ENCODE results near the gene ADAMTSL1.

The ADAMTSL1 gene

GRCh38 chr9:18473652-18474279 lies at the start of gene ADAMTSL1:
Gene ADAMTSL1 (plus strand): TSS chr9:18474153. CDS start chr9:18474233, 80 bp downstream.
- peak; percentile 97 for DNase-seq

- no peak for DNase-seq
Measured at GRCh38 chr9:18427691-18428090, 46.3 kb upstream of the ADAMTSL1 start.

GRCh38 chr9:18428661-18429060 lies 45.3 kb upstream of the ADAMTSL1 start:
- DNase-seq = no peak

- no peak for DNase-seq
Measured at GRCh38 chr9:18429070-18429469, 44.9 kb upstream of the ADAMTSL1 start.

- no peak for DNase-seq
Measured at GRCh38 chr9:18433620-18434019, 40.3 kb upstream of the ADAMTSL1 start.

- peak; percentile 58 for DNase-seq
Measured at GRCh38 chr9:18437315-18438201, 36.4 kb upstream of the ADAMTSL1 start.

GRCh38 chr9:18438300-18438925 lies 35.5 kb upstream of the ADAMTSL1 start:
- peak; percentile 31 for DNase-seq

GRCh38 chr9:18438951-18439350 lies 35.0 kb upstream of the ADAMTSL1 start:
- no peak for DNase-seq

- DNase-seq = no peak
Measured at GRCh38 chr9:18441261-18441660, 32.7 kb upstream of the ADAMTSL1 start.

GRCh38 chr9:18442629-18443491 lies 31.1 kb upstream of the ADAMTSL1 start:
- DNase-seq = peak; percentile 72

GRCh38 chr9:18447131-18447530 lies 26.8 kb upstream of the ADAMTSL1 start:
- no peak for DNase-seq

- no peak for DNase-seq
Measured at GRCh38 chr9:18447541-18447940, 26.4 kb upstream of the ADAMTSL1 start.

- DNase-seq = no peak
Measured at GRCh38 chr9:18448101-18448500, 25.9 kb upstream of the ADAMTSL1 start.

GRCh38 chr9:18451406-18451805 lies 22.5 kb upstream of the ADAMTSL1 start:
- no peak for DNase-seq

- no peak for DNase-seq
Measured at GRCh38 chr9:18452276-18452675, 21.7 kb upstream of the ADAMTSL1 start.

GRCh38 chr9:18456624-18457237 lies 17.2 kb upstream of the ADAMTSL1 start:
- DNase-seq = no peak

GRCh38 chr9:18457510-18457909 lies 16.4 kb upstream of the ADAMTSL1 start:
- no peak for DNase-seq

- no peak for DNase-seq
Measured at GRCh38 chr9:18459962-18460584, 13.9 kb upstream of the ADAMTSL1 start.

GRCh38 chr9:18461496-18461895 lies 12.5 kb upstream of the ADAMTSL1 start:
- DNase-seq = no peak

GRCh38 chr9:18463991-18464390 lies 10.0 kb upstream of the ADAMTSL1 start:
- DNase-seq = no peak

GRCh38 chr9:18466101-18466500 lies 7.9 kb upstream of the ADAMTSL1 start:
- no peak for DNase-seq

- DNase-seq = no peak
Measured at GRCh38 chr9:18467696-18468095, 6.3 kb upstream of the ADAMTSL1 start.

Data from NCI-H1092 (cell line).